AG08395 (cell line): ENCODE results near the gene HERPUD1.
"Not testable (repeated sequence)": the region's sequence is repeated elsewhere in the genome, so short reads cannot be mapped to it uniquely, and the experiment has no call there.

Experiments
- DNase-seq: peaks from one replicate; pipeline ENCODE4 v3.0.0; 2012; ENCODE audit warnings: mixed read lengths, low spot score

HERPUD1 gene

DNA sequence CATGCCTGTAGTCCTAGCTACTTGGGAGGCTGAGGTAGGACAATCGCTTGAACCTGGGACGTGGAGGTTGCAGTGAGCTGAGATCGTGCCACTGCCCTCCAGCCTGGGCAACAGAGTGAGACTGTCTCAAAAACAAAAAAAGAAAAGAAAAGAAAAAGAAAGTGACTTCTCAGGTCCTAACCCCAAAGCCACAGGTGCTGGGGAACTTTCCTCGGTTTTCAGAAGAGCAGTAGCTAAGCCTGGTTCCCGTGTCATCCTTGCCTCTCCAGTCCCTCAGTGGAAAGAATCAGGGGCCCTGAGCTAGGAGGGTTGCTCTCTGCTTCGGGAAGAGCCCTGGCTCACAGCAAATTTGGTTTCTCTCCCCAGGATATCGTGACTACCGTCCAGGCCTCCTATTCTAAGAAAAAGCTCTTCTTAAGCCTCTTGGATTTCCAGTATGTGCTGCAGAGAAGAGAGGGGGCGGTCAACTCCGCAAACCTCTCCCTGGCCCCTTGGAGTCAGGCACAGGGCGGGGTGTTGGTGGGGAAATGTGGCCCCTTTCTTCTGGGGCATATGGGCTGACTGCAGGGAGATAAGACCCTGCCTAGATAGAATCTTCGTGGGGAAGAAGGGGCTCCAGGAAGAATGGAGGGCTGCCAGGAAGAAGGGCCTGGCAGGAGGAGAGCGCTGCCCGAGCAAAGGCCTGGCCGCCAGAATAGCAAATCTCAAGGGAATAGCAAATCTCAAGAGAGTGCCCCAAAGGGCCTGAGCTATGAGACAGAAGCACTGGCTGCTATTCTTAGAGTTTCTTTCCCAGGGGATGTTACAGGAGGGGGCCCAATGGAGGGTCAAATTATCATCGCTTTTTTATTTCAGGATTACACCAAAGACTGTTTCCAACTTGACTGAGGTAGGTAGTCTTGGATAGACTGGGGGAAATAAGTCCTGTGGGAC, 49.1 kb downstream of the HERPUD1 start:
- no peak for DNase-seq

DNA sequence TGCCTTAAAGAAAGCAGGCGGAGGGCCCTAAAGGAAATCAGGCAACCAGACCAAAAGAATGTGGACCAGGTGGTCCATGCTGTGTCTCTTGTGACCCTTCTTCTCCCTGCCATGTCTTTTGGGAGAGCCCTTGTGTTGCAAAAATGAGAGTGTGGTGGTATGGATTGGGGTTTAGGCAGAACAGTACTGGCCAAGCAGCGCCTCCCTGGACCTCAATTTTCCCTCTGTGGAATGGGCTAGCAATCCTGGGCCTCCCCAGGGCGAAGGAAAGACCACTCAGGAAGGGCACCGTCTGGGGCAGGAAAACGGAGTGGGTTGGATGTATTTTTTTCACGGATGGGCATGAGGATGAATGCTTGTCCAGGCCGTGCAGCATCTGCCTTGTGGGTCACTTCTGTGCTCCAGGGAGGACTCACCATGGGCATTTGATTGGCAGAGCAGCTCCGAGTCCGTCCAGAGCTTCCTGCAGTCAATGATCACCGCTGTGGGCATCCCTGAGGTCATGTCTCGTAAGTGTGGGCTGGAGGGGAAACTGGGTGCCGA, 49.9 kb downstream of the HERPUD1 start:
- no peak for DNase-seq

DNA sequence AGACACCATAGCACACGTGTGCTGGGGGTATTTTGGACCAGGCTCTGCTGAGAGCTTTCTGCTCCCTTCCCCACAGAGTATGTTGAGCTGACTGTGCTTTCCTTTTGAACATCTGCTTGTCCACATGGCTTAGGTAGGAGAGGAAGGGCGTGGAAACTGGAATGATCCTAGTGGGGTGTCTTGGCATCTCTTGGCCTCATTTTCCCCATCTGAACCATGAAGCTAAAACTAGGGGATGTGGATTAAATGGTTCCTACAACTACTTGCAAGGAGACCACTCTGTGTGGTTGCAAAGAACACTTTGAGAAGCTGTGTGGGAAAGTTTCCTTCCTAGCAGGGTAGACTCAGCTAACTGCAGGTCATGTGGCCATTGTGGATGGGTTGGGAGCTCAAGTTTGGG, 50.8 kb downstream of the HERPUD1 start:
- DNase-seq = no peak

DNA sequence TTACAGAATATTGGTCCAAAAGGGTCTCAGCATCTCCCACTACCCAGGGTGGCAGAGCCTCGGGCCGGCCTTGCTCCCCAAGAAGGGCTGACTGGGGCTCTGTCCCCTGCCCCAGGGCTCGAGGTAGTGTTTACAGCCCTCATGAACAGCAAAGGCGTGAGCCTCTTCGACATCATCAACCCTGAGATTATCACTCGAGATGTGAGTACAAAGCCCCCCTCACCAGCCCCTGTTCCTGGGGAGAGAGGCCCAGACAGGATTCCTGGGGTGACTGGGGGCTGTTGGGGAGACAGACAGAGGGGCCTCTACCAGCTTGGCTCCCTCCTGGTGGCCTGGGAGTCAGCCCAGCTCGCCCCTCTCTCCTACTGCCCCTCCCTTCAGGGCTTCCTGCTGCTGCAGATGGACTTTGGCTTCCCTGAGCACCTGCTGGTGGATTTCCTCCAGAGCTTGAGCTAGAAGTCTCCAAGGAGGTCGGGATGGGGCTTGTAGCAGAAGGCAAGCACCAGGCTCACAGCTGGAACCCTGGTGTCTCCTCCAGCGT, 51.3 kb downstream of the HERPUD1 start:
- DNase-seq = no peak

GRCh38 chr16:56984639-56985038, 52.7 kb downstream of the HERPUD1 start:
- DNase-seq = no peak

- peak; percentile 93 for DNase-seq
Observed at GRCh38 chr16:56985288-56985961, 53.5 kb downstream of the HERPUD1 start.

DNA sequence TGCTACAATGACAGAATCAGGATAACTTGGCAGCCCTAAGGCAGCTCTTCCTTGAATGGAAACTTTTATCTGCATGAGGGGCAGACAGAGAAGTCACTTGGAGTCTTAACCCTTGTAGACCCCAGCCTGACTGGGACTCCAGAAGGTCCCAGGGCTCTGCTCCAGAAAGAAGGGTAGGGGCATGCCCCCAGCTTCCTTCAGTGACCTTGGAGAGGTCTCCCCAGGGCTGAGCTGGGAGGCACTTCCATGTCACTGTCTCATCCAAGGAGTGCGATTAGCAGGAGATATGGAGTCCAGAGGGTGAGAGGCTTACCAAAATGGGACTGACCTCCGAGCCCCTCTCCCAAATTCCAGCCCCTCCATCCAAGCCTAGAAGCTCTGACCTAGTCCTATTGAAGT, 54.0 kb downstream of the HERPUD1 start:
- no peak for DNase-seq

- DNase-seq = no peak
Observed at GRCh38 chr16:56986361-56986760, 54.4 kb downstream of the HERPUD1 start.

GRCh38 chr16:56986908-56987307, 55.0 kb downstream of the HERPUD1 start:
- DNase-seq = not testable (repeated sequence)

GRCh38 chr16:56987692-56988091, 55.8 kb downstream of the HERPUD1 start:
- no peak for DNase-seq

DNA sequence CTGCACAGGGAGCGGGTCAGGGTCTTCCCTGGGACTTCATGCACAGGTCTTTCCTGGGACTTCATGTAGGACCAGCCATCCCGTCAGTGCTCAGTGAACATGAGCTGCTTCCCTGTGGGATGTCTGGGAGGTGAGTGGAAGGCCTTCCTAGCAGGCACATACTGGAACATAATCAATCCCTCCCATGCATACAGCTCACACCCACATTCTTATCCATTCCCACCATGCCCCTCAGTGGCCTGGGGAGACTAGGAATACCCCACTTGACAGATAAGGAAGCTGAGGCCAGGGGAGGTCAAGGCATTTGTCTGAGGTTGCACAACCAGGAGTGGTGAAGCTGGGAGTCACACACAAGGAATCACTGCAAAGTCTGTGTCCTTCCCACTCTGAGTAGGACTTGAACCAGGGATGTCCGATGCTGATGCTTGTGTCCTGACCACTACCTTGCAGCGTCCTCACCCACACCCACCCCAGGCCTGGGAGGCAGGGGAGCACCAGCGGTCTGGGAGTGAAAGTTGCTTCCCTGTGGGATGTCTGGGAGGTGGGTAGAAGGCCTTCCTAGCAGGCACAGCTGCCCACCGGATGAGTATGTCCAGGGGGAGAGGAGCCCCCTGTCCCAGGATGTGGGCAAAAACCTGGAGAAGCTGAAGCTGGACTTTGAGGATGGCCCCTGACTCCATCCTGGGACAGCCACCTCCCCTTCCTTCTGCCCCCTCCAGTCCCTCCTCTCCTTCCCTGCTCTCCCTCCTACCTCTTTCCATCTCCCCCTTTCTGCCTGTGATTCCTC, 56.4 kb downstream of the HERPUD1 start:
- DNase-seq = peak; percentile 41

DNA sequence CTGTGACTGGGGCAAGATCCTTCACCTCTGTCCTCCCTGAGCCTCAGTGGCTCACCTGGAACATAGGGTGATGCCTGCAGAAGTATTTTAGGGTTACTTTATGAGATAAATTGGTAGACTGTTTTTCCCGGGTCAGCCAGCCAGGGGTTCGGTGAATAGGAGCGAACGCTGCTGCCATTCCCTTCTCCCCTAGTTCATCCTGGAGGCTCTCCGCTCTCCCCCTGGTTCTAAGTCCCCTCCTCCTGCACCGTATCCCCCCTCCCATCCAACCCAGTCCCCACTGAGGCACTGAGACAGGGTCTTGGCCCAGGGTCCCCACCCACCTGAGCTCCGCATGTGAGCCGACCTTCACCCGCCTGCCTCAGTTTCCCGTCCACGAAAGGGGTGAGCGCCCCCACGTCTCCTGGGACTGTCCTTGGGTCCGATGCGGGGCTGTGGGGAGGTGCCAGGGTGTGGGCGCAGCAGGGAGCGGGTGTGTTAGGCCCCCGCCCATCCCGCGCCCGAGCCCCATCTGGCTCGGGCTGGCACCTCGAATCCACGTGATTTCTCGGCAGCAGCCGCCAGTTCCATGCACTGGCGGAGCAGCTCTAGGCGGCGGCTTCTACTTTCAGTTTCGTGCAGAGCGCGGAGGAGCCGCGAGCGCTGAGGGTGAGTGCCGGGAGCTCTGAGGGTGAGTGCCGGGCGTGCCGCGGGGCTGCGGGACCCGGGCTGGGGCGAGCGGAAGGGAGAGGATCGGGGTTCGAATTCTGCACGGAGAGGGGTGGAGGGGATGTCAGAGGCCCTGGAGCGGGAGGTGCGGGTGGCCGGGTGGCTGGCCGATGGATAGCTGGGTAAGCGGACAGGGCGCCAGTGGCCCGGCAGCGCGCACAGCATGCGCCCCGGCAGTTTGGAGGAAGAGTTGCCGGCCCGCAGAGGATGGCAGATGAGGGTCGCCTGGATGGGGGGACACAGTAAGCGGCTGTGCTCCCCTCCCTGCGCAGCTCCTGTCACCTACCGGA, 57.3 kb downstream of the HERPUD1 start, which contains the start of gene NLRC5:
Gene NLRC5, plus strand, starts transcription at position 610 of the 998 bp plus-strand sequence. CDS start 31,156 bp downstream, outside the sequence.
- DNase-seq = peak; percentile 90

GRCh38 chr16:56989988-56990387, 58.0 kb downstream of the HERPUD1 start:
- no peak for DNase-seq

DNA sequence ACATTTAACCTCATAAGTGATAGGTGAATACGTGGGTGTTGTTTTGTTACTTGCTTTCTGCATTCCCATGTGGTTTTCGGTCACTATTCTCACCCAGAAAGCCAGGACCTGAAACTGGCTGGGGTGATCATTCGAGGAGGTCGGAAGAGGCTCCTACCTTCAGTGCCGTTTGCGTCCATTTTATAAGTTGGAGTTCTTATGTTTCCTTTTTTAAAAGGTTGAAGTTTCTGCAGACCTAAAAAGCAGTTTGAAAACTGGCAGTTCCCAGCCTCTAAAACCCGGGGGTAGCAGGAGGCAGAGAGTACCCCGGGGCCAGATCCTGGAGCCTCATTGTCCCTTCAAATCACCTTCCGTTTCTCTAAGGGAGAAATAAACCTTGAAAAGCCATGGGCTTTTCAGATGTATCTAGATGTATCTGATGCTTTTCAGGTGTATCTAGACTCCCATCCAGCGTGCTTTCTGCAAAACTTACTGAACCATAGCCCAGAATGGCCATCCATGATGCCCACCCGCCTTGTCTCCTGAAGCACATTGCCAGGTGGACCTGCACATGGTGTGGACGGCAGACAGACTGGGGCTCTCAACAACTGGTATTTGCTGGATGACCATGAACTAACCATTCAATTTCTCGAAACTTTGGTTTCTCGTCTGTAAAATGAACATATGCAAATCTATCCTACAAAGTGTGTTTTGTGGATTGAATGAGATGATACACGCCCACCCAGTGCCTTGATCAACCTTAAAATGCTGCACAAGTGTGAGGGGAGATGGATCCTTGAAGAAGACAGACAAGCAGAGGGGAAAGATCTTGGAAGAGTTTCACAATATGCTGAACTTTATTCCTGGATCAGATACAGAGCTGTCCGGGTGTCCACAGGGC, 58.7 kb downstream of the HERPUD1 start:
- no peak for DNase-seq

- not testable (repeated sequence) for DNase-seq
Observed at GRCh38 chr16:56992431-56992830, 60.5 kb downstream of the HERPUD1 start.

- DNase-seq = no peak
Observed at GRCh38 chr16:56993204-56993603, 61.3 kb downstream of the HERPUD1 start.

GRCh38 chr16:56994311-56994710, 62.4 kb downstream of the HERPUD1 start:
- DNase-seq = no peak
